HG03060 (cell line): Measurements from ENCODE around the gene SEMA7A.

Source experiments
- ATAC-seq: cut with Tn5 transposase; IDR thresholded peaks from one replicate; pipeline ENCODE4 v1.9.1; 2021; ENCODE audit warnings: low read depth, moderate number of reproducible peaks; ENCODE audit not compliant: unreplicated experiment

The SEMA7A gene

DNA sequence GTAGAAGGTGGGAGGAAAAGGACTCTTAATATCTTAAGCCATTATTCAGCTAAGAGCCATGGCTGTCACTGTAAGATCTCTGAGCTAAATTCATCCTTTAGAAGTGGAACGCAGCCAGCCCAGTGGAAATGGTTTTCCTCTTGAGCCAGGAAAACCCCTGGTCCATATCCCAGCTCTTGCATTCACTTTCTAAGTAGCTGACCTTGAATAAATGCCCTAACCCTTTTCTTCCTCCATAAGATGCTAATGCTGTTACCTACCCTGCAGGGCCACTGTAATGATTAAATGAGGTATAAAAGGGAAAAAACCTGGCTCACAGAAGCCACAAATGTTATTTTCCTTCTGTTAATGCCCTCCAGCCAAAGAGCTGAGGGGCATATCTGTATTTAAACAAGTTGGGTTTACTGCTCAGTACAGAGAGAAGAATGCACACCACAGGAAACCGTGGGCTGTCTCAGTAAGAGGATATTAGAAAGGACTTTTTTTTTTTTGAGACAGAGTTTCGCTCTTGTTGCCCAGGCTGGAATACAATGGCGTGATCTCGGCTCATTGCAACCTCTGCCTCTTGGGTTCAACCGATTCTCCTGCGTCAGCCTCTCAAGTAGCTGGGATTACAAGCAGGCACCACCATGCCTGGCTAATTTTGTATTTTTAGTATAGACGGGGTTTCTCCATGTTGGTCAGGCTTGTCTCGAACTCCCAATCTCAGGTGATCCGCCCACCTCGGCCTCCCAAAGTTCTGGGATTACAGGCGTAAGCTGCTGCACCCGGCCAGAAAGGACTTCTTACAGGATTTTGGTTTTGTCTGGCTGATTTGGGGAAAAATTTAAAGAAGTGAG lies 20.4 kb upstream of the SEMA7A start:
- no peak for ATAC-seq

DNA sequence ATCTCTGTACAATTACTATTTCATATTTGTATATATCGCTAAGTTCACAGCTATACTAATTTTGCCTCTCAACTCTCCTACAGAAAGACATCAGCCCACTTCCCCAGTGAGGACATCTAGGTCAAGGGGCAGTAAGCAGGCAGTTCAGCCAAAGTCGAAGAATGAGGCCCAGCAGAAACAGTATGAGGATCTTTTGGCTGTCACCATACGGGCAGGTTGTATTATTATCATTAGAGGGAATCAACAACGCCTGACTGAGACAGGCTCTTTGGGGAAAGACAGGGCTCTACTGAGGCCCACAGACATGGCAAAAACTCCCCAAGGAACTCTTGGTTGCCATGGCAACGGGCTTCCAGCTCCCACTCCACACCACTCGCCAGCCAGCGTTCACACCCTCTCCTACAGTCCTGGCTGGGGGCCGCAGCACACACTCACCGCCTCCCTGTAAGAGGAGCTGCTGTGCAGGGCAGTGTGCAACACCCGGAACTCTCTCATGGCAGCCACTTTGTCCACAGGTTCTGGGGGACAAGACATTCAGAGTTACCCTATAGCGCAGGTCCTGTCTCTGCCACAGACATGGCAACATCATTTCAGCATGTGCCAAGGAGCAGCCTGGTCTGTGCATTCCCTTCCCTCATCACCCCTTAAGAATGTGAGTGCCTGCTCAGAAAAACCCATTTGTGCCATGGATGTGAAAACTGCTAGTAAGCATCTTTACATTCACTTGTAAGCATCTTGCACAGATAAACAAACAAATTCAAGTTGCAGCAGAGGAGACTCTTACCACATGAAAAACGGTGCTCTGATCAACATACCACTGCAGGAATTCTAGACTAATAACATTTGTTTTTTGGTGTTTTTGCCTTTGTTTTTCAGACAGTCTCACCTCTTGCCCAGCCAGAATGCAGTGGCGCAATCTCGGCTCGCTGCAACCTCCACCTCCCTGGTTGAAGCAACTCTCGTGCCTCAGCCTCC lies 18.4 kb upstream of the SEMA7A start:
- no peak for ATAC-seq

DNA sequence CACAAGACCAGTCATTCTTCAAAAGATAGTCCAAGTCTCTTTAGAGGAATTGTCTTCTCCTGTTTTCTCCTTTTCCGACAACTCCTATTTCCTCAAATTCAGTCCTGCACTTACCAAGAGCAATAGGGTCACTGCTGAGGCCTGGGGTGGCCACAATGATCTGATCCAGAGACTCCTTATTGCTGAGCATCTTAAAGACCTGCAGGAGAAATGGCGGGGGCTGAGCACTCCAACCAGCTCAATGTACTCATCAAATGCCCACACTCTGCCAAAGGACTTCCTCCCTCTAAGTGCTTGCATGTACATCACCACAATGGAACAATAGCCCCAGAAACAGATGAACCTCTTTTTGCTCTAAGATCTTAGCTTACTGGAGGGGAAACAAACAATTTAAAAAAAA lies 17.6 kb upstream of the SEMA7A start:
- no peak for ATAC-seq

DNA sequence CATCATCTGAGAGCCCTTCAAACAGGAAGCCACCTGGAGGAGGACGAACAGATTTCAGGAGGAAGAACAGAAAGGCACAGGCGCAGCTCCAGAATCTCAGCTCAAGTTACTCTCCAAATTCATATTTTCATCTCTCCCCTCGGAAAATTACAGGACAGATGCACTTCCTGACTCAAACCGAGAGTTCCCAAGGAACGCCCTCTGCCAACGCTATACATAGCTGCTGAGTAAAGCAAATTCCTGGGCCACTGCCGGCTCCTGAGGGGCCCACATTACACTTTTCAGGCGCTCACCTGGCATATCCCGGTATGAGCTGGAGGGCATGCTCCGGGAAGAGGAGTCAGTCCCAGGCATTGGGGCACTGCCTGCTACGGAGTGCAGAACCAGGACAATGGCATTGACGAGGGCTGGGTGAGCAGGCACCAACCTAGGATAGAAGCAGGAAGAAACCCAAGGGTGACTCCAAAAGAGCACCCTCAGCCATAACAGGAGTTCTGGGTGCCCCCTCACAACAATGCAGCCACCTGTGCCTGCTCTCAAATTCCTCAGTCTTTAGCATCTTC lies 16.0 kb upstream of the SEMA7A start:
- ATAC-seq = no peak

DNA sequence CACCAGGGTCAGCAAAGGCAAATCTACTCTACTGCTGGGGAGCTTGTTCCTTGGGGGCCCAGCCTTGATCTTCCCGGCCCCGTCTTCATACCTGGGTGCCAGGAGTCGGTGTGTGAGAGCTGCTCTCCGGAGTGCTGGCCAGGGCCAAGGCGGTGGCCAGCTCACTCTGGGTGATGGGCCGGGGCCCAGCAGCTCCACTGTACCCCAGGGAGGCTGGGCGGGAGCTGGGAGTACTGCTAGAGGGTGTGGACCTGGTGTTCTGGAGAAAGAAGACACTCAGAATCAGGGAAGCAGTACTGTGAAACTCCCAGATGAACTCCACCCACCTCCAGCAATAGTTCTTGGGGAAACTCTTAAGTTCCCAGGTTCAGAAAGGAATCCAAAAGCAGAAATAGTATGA lies 15.3 kb upstream of the SEMA7A start:
- ATAC-seq = no peak

DNA sequence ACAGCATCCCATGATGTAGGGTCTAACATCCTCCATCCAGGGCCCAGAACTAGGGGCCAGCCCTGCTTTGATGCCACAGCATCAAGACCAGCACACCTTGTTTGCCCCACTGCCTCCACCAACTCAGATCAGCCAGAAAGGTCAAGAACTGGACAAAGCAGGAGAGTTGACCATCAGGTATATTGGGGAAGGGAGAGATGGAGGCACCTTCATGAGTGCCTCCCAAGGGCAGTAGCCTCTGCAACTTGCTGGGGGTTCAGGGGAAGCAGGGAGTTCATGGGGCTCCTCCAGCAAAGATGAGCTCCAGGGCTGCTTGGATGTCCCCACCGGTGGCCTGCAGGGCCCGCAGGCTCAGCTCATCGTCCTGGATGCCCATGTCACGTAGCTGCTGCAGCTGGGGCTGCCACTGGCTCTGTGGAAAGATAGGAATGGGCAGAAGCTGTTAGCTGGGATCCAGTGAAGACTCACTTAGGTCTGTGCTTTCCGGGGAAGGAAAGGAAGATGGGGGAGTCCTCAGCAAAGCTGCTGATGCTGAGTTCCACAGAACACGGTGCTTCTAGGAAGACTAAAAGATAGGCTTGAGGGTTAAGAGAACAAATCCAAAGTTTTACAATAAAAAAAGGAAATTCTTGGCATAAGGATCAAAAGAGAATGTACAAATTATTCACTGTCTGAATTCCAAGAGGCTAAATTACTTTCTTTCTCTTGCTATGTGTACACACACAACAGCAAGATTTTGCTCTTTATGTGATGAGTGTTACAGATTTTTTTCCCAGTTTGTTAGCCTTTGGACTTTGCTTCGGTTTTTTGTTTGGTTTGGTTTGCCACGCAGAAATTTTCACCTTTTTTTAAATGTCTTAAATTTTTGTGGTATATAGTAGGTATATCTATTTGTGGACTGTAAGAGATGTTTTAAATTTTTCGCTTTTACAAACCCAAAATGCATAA lies 12.3 kb upstream of the SEMA7A start:
- ATAC-seq = no peak

DNA sequence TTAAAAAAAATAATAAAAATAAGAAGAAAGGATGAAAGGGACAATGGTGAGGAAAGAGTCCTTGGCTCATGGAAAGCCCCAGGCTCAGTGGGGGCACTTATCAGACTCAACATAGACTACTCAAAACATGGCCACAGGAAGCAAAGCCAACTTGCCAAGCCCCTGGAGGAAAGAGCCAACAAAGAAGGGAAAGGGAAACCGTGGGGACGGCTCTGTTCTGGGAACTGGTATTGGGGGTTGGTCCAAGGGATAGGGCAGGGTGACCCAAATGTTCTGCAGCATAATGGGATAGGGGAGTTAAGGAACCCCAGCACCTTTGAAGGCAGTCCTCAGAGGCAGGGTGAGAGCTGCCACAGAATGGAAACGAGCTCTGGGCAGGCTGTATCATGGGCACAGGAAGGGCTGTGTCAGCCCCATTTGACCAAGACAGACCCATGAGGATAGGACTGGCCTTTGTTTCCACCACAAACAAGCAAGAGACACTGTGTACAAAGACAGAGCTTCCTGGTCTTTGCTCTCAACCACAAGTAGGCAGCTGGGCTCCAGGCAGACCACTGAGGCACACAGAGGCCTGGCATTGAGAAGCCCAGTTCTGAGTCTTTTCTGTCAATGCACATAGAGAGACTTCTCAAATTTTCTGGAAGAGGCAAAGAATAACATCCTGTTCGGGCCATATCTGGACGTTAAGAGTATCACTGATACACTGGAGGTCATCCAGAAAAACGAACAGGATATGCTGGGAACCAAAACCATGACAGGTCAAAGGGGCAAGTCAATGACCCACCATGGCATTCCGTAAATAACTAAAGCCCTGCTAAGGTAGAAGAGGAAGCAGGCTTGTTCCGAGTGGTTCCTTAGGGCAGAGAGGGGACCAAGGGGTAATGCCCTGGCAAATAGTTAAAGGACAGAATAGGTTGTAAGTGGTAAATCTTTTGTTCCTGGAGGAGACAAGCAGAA lies 10.6 kb upstream of the SEMA7A start:
- no peak for ATAC-seq

DNA sequence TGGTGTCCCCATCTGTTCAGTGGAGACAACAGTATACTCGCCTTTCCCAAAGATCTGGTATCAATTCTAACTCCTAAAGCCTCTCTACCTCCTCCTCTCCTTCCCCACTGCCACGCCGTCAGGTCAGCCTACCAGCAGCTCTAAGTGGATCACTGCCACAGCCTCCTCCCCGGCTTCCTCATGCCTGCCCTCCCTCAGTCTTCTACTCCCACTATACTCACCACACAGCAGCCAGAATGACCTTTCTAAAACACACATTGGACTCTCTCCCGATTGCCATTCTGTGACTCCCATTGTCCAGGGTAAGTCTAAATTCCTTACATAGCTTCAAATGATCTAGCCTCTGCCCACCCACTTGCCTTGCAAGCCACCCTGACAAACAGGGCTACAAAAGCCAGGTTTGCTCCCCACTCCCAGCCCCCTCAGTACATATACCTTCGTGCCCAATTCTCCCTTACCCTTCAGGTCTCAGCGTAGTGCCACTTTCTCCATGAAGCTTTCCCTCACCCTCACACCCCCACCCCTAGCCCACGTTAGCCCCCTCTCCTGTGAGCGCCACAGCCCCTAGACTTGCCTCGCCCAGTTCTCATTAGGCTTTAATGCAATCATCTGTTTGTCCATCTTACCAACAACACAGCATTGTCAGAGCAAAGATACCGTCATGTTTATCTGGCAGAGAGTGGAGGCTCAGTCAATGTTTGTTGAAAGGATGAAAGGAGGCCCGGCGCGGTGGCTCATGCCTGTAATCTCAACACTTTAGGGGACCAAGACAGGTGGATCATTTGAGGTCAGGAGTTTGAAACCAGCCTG lies 9.5 kb upstream of the SEMA7A start:
- ATAC-seq = no peak

DNA sequence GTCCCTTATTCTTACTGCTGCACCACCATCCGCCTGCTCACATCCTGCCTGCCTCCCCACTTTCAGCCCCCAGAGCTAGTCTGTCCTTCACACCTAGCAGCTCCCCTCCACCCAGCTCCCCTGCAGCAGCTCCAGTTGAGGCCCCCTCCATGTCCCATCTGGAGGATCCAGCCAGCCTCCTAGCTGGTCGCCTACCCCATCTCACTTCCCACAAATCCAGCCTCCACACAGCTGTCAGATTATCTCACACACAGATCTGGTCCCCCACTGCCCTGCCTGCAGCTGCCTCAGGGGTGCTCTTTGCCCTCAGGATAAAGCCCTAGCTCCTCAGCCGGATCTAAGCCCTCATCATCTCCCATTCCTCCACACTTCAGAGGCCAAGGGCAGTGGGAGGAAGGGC lies 8.8 kb upstream of the SEMA7A start:
- ATAC-seq = no peak

DNA sequence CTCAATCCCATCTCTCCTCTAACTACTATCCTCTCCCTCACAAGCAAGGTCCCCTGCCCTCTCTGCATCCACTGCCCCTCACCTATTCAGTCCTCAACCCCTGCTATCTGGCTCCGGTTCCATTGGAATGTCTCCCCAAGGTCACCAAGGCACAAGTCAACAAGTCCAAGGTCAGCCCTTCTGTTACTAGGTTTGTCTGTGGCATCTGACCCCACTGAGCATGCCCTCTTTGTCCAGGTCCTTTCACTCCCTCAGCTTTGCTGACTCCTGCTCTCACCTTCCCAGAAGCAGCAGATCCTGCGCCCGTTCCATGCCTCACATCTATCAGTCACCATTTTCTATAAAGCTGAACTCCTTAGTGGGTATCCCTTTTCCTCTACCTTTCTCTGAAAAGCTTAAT lies 8.3 kb upstream of the SEMA7A start:
- no peak for ATAC-seq

DNA sequence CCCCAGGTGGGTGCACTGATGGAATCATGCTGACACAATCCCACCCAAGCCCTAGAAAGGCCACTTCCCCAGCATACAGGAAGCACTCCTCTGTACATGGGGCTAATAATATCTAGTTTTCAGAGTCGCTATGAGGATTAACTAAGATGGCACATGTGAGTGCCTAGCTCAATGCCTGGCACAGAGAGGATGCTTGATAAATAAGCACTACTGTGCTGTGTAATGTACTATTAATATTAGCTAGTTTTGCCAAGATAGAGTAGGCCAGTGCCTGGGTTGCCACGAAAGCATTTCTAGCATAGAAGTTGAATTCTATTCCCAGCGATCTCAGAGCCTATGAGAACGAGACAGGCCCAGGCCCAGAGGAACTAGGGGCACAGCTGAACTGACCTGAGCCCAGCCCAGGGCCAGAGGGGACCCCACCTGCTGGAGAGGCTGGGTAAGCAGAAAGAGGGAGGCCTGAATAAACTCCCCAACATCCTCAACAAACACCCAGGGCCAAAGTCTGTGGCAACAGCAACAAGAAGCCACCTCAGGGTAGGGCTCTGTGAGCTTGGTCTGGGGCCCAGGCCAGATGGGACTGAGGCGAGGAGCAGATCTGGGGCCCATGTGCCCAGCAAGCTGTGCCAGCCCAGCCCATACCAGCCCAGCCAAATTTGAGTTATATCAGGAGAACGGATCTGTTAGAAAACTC lies 7.6 kb upstream of the SEMA7A start:
- ATAC-seq = no peak

DNA sequence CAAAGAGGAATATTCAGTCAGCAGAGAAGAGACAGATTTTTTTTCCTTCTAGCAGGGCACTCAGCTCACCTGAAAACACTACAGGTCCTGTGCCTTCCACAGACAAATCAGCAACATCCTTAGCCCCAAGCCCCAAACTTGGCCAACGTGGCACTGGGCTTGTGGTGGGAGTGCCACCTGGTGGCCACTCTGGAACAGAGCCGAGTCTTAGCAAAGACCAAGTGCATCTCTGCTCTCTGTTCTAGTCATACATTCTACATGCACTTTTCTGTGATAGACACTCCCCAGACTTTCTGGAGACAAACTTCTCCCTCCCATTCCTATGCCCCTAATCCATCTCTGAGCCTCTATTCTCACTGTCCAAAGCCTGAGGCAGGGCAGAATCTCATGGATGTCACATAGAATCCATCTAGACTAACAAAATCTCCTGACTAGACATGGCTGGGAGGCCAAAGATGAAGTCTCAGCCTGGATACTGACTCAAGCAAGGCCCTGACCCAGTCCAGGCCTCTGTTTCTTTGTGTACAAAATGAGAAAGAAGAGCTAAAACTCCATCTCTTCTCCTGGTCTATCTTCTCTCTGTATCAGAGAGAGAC lies 5.1 kb upstream of the SEMA7A start:
- no peak for ATAC-seq

DNA sequence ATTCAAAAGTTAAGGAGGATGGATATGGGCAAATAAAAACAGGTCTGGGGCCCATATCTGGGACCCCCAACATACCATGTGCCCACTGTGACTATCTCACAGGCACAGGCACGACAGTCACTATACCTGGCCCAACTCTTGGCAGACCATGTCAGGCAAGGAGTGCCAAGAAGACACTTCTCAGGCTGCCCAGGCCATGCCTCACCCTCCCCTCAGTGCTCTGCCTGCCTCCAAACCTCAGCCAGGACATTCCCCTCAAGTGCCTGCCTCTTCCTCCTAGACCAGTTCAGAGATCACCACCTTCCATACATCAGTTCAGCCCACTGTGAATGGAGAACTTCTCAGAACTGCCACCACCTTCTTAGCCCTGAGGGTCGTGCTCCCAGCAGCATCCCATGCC lies 4.4 kb upstream of the SEMA7A start:
- no peak for ATAC-seq

DNA sequence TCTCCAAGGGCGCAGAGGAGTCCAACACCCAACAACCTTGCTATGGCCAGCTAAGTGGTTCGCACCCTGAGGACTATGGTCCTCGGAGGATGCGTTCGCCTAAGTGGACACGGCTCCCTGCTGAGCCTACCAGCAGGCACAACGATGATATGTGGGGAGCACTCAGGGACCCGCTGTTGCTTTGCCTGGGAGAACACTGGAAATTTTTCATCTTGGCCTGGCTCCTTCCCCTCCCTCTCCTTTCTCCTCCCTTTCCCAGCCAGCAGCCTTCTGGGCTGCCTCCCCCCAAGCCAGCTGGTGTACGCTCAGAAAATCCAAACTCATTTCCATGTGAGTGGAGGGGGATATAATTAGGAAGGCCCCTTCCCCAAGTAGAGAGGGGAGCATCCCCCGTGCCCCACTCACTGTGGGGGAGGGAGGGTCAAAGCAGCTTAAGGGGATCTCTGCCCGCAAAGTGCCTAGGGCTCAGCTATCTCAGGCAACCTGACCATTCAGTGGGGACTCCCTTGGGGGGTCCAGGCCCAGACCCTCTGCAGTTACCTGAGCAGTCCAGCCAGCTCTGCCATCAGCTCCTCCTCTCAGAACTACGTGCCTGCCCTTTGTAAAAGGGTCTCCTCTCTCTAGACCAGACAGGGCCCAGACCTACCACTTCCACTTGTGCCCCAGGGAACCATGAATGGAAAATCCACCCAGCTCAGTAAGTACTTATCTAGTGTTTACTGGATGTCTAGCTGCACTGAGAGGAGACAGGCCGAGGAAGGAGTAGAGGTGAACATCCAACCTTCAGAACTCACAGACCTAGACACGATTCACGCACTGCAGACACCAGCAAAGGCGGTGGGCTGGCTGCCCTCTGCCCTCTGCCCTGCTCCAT lies 742 bp upstream of the SEMA7A start:
- no peak for ATAC-seq

DNA sequence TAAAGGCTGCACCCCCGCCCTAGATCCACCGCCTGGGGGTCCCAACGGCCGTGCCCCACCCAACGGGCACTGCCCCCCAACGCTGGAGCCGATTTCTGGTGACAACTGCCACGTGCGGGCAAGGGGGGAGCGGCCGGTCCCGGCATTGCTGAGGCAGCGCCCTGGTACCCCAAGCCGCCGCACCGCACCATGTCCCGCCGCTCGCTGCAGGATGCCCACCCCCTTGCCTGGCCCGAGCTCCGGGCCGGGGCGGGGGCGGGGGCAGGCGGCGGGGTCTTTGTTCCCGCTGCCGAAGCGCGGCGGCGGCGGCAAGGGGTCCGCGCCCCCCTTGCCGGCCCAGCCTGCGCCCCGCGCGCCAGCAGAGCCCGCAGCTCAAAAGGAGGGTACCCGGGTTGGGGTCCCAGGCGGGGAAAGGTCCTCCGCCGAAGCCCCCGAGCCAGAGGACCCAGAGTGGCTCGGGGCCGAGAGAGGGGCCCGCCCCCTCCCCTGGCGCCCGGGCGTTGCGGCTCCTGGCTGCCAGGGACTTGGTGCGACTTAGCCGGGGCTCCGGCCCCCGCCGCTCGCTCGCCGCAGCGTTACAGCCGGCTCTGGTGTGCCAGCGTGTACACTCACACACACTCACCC lies 678 bp downstream of the SEMA7A start:
- no peak for ATAC-seq
